GM10266 (cell line): ENCODE results near the gene IPO5.
"Not testable (repeated sequence)": the region's sequence is repeated elsewhere in the genome, so short reads cannot be mapped to it uniquely, and the experiment has no call there.

Source experiments
- DNase-seq: peaks from one replicate; pipeline ENCODE4 v3.0.0; 2012; ENCODE audit errors: extremely low spot score
- TF ChIP-seq, protein P1 (sequence below): IDR thresholded peaks from 2 replicates; pipeline ENCODE4 v1.5.1; 2012; ENCODE audit warnings: mild to moderate bottlenecking, low read depth; ENCODE audit not compliant: control insufficient read depth, insufficient read depth; ENCODE audit errors: missing control alignments

Gene IPO5

GRCh38 chr13:97948041-97948440, 5.4 kb upstream of the IPO5 start:
- TF ChIP-seq, protein P1, sequence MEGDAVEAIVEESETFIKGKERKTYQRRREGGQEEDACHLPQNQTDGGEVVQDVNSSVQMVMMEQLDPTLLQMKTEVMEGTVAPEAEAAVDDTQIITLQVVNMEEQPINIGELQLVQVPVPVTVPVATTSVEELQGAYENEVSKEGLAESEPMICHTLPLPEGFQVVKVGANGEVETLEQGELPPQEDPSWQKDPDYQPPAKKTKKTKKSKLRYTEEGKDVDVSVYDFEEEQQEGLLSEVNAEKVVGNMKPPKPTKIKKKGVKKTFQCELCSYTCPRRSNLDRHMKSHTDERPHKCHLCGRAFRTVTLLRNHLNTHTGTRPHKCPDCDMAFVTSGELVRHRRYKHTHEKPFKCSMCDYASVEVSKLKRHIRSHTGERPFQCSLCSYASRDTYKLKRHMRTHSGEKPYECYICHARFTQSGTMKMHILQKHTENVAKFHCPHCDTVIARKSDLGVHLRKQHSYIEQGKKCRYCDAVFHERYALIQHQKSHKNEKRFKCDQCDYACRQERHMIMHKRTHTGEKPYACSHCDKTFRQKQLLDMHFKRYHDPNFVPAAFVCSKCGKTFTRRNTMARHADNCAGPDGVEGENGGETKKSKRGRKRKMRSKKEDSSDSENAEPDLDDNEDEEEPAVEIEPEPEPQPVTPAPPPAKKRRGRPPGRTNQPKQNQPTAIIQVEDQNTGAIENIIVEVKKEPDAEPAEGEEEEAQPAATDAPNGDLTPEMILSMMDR = no peak
- DNase-seq = no peak

- not testable (repeated sequence) for DNase-seq
Measured at GRCh38 chr13:97949316-97949715, 4.2 kb upstream of the IPO5 start.

GRCh38 chr13:97951376-97951775, 2.1 kb upstream of the IPO5 start:
- DNase-seq = no peak
- TF ChIP-seq, protein P1 = no peak

- DNase-seq = not testable (repeated sequence)
Measured at GRCh38 chr13:97952831-97953230, 644 bp upstream of the IPO5 start.

DNA sequence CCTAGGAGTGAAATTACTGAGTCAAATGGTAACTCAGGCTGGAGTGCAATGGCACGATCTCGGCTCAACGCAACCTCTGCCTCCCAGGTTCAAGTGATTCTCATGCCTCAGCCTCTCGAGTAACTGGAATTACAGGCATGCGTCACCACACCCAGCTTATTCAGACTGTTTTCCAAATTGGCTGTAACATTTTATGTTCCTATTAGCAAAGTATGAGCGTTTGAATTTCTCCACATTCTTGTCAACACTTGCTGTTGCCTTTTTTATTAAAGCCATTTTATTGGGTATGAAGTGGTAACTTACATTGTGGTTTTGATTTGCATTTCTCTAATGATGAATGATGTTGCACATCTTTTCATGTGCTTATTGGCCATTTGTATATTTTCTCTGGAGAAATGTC, 7.9 kb downstream of the IPO5 start:
- TF ChIP-seq, protein P1 = no peak
- DNase-seq = no peak

GRCh38 chr13:97962887-97963286, 9.4 kb downstream of the IPO5 start:
- TF ChIP-seq, protein P1 = no peak

DNA sequence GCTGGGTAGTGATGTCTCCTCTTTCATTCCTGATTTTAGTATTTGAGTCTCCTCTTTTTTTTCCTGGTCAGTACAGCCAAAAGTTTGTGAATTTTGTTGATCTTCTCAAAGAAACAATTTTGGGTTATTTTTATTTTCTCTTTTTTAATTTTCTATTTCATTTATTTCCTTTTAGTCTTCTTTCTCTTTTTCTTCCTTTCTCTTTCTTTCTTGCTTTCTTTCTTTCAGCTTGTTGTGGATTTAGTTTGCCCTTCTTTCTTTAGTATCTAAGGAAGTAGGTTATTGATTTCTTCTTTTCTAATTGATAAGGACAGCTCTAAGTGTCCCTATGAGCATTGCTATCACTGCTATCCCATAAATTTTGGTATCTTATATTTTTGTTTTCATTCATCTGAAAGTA, 13.8 kb downstream of the IPO5 start:
- TF ChIP-seq, protein P1 = no peak
- DNase-seq = no peak

More at GRCh38 chr13:97962887-97963286, 9.4 kb downstream of the IPO5 start:
- DNase-seq = no peak

DNA sequence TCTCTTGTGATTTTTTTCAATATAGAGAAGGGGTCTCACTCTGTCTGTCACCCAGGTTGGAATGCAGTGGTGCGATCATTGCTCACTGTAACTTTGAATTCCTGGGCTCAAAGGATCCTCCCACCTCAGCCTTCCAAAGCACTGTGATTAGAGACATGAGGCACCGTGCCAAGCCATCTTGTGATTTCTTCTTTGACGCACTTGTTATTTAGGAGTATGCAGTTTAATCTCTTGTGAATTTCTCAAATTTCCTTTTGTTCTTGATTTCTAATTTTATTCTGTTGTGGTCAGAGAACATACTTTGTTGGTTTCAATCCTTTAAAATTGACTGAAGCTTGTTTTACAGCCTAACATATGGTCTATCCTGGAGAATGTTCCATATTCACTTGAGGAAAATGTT, 14.5 kb downstream of the IPO5 start:
- TF ChIP-seq, protein P1 = no peak

More for the DNA sequence above, 14.5 kb downstream of the IPO5 start:
- no peak for DNase-seq
